LHCN-M2 (cell line): ENCODE measurements around the gene SOD1. TPM values are rescaled to one million over a fixed set of nuclear protein-coding genes. Genes with fewer than 3 reads are reported as not detected.
A peak's percentile ranks its signal among the peaks of the same experiment; 100 is the strongest.

Experiments used
- DNase-seq: peaks from one replicate; pipeline ENCODE4 v3.0.0-alpha.2; 2012; ENCODE audit warnings: low read depth
- total RNA-seq: library from RNA; depleted of rRNA; stranded (reverse); fragments of >200 nt; gene quantifications from 2 replicates; pipeline ENCODE4 v1.2.3, GENCODE V29; 2014

The SOD1 gene
- total RNA-seq, 1 experiment from 2014 or later, result 213 TPM

DNA sequence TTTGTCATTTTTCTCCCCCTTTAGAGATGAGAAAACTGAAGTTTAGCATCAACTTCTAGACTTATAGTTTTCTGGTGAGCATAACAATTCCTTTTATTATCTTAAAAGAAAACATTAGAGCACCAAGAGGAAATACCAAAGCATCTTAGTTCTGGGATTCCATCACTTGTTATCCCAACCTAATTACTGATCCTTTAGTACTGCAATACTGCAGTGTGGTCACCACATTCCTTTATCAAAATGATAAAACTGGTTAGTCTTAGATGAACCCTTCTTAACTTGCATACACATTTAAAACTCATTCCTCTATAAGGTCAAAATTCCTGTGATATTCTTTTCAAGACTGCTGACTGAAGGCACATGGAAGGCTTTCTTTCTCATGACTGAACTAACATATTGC, 23.1 kb downstream of the SOD1 start:
- DNase-seq, result no peak

GRCh38 chr21:31683029-31683428, 23.5 kb downstream of the SOD1 start:
- no peak for DNase-seq

GRCh38 chr21:31684918-31685317, 25.4 kb downstream of the SOD1 start:
- no peak for DNase-seq

GRCh38 chr21:31686272-31686915, 26.9 kb downstream of the SOD1 start:
- no peak for DNase-seq

- DNase-seq, result no peak
Measured at GRCh38 chr21:31687108-31687507, 27.6 kb downstream of the SOD1 start.

- no peak for DNase-seq
Measured at GRCh38 chr21:31688603-31689368, 29.3 kb downstream of the SOD1 start.

GRCh38 chr21:31693222-31693621, 33.7 kb downstream of the SOD1 start:
- no peak for DNase-seq

DNA sequence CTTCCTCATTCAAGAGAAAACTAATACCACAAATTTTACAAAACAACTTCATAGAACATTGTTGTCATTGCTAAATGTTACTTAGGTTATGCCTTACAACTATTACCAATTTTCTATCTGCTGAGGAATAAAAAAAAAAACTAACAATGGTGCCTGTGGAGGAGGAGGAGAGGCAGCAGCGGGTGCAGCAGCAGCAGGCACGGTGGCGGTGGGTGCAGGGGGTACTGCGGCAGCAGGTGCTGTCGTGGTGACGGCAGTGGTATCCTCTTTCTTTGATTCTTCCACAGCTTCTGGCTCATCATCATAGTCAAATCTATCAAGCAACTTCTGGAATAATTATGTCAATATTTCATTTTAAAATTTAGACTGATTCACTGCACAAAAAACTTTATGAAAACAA, 36.9 kb downstream of the SOD1 start:
- DNase-seq, result no peak

GRCh38 chr21:31698461-31698860, 39.0 kb downstream of the SOD1 start:
- DNase-seq, result no peak

DNA sequence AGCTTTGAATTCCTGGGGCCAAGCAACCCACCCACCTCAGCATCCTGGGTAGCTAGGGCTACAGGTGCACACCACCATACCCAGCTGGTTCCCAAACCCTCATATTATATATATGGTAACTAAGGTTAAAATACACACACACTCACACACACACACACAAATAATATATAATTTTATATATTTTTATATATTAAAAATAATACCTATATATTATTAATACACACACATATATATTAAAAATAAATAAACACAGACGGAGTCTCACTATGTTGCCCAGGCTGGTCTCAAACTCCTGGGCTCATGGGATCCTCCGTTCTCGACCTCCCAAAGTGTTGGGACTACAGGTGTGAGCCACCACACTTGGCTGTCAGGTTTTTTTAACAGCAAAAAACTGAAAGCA, 40.5 kb downstream of the SOD1 start:
- no peak for DNase-seq

DNA sequence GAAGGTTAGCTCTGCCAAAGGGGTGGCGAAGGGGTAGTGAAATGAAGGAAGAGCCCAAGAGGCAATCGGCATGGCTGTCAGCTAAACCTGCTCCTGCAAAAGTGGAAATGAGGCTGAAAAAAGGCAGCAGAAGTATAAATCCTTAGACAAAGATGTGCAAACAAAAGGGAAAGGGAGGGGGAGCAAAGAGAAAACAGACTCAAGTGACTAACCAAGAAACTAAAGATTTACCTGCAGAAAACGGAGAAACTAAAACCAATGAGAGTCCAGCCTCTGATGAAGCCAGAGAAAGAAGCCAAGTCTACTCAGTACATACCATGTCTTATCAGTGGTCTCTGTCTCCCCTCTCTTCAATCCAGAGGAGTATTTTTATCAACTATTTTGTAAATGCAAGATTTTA, 47.1 kb downstream of the SOD1 start:
- DNase-seq, result no peak

- no peak for DNase-seq
Measured at GRCh38 chr21:31707499-31707898, 48.0 kb downstream of the SOD1 start.

DNA sequence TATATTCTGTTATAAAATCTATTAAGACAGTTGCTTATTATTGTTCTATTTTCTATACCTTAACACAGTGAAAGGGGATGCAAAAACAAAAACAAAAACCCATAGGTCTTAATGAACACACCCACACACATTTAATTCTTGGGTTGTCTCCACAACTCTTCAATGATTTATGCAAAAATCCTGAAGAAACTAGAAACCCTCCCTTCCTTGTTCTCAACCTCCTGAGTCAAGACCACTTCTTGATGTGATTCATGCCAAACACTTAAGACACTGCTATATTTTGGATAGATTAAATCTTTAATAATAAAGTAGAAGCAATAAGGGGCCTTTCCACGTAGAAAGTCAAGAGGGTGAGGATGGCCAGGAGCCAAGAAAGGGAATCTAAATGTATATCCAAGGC, 49.0 kb downstream of the SOD1 start:
- DNase-seq, result no peak

- DNase-seq, result peak; percentile 23
Measured at GRCh38 chr21:31710586-31710985, 51.1 kb downstream of the SOD1 start.

DNA sequence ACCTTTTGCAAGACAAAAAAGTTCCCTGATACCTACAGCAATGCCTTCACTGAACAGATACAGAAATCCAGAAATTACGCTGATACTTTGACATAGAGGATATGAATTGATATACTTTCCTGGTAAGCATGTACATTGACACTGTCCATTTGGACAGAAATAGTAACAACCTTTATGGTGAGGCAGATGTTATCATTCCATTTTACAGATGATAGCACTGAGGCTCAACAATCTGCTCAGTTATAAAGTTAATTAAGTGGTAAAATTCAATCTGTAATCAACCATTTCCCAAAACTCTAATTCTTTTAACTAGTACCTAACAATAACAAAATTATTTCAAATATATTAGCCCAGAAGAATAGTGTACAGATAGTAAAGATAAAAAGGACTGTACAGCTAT, 51.8 kb downstream of the SOD1 start:
- DNase-seq, result no peak

- DNase-seq, result no peak
Measured at GRCh38 chr21:31711745-31712285, 52.3 kb downstream of the SOD1 start.

- no peak for DNase-seq
Measured at GRCh38 chr21:31713115-31713514, 53.6 kb downstream of the SOD1 start.

DNA sequence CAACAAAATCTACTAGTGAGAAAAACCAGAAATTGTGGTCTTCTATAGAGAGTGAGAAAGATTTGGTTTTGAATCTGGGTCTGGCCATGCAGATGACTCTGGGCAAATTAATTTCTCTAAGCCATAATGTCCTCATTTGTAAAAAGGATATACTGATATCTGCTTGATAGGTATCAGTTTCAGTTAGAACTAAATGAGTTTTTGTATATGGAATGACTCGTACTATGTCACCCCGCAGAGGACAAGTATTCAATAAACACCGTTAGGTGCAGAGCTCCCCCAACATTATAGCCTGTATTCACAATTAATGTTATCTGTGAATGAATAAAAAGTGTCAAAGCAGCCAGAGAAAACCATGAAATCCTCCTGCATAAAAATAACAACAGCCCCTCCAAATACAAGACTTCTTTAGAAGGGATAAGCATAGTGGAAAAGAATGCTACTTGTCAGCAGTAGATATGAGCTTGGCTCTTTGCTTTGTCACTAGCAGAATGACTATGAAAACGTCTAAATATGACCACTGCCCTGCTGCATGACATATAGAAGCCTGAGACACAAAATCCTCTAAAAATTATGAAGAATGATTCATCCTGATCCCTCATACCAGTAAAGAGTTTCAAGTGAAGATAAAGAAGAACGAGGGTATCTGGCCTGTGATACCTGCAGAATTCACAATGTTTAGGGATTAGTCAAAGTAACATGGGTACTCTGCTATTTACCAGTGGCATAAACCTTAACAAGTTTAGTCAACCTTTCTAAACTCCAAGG, 54.7 kb downstream of the SOD1 start:
- peak; percentile 21 for DNase-seq

DNA sequence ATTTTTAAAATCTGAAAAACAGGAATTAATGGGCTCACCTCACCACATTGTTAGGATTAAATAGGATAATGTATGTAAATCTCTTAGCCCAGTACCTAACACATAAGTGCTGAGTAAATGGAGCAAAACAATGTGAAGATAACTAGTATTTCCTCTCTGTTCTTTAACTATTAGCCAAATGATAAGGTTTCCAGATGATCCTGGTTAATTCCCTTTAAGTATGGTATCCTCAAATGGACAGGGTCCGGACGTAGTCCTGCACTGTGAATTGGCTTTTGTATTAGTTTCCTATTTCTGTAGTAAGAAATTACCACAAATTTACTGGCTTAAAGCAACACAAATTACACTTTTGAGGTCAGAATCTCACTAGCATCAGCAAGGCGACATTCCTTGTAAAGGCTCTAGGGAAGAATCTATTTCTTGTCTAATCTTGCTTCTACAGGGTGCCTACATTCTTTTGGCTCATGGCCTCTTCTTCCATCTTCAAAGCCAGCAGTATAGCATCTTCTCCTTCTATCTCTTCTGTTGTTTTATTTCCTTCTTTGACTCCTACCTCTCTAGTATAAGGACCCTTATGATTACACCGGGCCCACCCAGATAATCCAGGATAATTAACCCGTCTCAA, 55.4 kb downstream of the SOD1 start:
- DNase-seq, result no peak

GRCh38 chr21:31716106-31716505, 56.6 kb downstream of the SOD1 start:
- no peak for DNase-seq
